Amniotic epithelial cell (primary cell): ENCODE data around the gene MYMK.

Source experiments
- DNase-seq: peaks from one replicate; pipeline ENCODE4 v3.0.0-alpha.2; 2010; ENCODE audit warnings: low read depth

The MYMK gene

GRCh38 chr9:133518706-133519449, 5.9 kb downstream of the MYMK start:
- no peak for DNase-seq

DNA sequence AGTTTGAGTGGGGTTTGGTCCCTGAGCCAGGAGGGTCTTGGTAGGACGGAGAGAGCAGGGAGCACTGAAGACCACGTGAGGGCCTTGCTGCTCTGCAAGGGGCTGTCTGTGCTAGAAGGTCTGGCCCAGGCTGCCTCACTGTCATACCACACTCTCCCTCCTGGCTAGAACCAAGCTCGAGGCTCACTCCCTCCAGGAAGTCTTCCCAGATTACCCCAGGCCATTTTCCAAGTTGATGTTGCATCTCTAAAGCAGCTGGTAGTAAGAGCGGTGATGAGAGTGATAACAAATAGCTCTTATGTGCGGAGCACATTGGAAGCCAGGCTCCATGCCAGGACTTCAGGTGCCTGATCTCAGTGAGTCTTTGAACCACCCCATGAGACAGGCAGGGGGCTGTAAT, 6.6 kb downstream of the MYMK start:
- no peak for DNase-seq

DNA sequence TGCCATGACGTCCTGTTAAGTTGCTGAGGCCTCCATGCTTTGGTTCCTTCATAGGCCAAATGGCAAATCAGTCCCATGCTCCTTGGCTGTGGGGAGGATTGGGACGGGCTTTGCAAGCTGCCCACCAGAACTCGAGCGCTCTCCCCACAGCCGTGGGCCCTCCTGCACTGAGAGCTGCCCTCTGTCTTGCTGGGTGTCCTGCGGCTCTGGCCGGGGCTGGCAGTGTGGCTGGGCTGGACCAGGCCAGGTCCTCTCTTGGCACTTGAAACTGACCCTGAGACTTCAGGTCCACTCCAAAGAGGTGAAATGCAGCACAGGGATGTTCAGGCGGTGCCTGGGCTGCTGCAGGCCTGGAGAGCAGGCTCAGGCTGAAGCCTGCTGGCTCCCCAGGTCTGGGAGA, 7.0 kb downstream of the MYMK start:
- no peak for DNase-seq

GRCh38 chr9:133516961-133517350, 7.8 kb downstream of the MYMK start:
- no peak for DNase-seq

- no peak for DNase-seq
These were observed 8.4 kb downstream of the MYMK start for GRCh38 chr9:133516256-133516960.

- no peak for DNase-seq
These were observed 9.0 kb downstream of the MYMK start for GRCh38 chr9:133515615-133516255.

DNA sequence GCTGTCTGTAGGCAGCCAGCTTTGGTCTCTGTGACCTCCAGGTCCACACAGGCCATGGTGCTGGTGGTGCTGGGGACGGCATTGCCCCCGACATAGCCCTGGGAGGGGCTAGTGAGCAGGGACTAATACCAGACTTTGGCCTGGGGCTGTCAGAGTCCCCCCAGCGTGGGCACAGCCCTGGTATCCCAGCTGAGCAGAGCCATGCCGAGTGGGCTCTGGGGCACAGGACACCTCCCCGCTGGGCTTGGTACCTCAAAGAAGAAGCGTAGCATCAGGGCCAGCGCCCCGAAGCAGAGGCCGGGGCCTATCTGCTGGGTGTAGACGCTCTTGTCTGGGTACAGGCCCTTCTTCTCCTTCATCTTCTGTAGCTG, 9.5 kb downstream of the MYMK start:
- no peak for DNase-seq

DNA sequence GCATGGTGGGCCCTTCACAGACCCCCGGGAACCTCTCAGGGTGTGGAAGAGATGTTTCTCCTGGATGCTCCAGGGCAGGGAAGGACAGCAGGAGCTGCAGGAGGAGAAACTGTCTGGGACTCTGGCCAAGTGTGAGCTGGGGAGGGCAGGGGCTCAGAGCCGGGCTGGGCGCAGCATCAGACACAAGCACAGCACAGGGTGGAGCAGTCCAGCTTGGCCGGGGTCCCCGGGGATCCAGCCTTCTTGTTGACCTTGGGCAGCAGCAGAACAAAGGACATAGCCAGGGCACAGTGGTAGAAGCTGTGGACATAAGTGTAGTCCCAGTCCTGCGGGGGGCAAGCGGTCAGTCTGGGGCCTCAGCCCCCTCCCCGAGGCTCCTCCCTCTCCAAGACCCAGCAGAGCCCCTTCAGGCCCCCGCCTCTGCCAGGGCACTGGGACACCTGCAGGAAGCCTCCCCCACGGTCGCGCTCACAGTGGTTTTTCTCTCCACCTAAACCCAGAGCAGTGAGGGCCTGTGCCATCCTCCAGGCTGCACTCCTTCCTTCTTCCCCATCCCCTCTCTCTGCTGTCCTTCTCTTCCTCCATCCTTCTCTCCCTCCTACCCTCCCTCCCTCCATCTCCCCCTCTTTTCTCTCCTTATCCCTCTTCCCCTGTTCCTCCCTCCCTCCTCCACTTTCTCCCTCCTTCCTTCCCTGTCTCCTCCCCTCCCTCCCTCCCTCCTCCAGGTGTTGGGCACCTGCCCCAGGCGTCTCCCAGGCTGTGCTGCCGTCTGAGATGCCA, 10.1 kb downstream of the MYMK start:
- no peak for DNase-seq

DNA sequence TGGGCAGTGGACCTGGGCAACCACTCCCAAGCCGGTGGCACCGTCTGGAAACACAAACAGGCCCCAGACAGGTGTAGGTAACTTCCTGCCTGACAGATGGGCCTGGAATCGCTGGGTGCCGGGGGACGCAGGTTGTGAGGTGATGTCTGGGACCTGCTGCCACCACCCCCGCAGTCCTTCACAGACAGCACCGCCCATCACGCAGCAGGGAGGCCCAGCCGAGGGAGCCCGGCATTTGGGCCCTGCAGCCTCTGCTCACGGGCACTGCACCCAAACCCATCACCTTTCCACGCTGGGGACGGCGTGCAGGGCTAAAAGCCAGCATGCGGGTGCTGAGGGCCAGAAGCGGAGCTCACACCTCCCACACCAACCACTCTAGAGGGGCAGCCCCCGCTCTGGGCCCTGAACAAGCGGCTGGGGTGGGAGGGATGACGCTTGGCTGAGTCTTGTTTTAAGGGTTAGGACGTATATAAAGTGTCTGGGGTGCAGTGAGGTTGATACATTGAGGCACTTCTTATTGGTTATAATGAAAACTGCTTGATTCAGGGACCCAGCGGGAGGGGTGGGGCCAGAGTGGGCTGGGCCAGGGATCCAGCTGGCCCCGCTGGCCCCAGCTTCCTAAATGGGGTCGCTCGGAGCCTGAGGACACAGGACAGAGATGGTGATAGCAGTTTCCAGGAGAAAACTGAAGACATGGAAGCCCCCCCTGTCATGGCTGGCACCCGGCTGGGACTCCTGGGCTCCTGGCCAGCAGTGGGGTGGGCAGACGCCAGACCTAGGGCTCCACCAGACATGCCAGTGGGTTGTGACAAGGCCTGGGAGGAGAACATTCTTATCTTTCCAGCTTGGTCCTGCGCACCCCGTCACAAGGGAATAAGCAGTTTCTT, 11.3 kb downstream of the MYMK start:
- DNase-seq: no peak

DNA sequence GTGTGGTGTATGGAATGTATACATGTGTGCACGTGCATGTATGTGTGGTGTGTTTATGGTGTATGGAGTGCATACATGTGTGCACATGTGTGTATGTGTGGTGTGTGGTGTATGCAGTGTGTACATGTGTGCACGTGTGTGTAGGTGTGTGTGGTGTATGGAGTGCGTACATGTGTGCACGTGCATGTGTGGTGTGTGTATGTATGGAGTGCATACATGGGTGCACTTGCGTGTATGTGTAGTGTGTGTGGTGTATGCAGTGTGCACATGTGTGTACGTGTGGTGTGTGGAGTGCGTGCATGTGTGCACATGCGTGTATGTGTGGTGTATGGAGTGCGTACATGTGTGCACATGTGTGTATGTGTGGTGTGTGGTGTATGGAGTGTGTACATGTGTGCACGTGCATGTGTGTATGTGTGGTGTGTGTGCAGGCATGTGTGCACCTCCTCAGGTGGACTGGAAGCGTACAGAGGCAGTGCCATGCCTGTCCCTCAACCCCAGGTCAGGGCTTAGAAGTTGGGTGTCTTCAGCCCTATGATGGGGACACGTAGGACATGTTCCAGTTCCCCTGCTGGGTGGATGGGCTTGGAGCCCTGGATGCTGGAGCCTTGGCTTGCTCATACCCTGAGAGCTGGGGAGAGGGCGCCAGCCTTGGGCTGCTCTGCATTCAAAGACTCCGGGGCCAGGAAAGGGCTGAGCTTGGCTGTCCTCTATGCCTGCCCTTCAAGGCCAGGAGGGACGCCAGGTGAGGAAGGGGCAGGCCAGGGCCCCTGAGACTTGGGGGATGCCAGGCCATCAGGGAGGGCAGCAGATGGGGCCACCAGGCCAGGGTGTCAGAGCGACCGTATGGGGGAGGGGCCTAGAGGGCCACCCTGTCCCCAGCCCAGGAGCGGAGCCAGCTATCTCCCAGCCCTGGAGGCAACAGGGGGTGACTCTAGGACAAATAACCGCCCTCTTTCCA, 12.2 kb downstream of the MYMK start:
- DNase-seq: no peak

- DNase-seq: no peak
These were observed 13.2 kb downstream of the MYMK start for GRCh38 chr9:133511607-133512006.

GRCh38 chr9:133510926-133511505, 13.7 kb downstream of the MYMK start:
- no peak for DNase-seq

DNA sequence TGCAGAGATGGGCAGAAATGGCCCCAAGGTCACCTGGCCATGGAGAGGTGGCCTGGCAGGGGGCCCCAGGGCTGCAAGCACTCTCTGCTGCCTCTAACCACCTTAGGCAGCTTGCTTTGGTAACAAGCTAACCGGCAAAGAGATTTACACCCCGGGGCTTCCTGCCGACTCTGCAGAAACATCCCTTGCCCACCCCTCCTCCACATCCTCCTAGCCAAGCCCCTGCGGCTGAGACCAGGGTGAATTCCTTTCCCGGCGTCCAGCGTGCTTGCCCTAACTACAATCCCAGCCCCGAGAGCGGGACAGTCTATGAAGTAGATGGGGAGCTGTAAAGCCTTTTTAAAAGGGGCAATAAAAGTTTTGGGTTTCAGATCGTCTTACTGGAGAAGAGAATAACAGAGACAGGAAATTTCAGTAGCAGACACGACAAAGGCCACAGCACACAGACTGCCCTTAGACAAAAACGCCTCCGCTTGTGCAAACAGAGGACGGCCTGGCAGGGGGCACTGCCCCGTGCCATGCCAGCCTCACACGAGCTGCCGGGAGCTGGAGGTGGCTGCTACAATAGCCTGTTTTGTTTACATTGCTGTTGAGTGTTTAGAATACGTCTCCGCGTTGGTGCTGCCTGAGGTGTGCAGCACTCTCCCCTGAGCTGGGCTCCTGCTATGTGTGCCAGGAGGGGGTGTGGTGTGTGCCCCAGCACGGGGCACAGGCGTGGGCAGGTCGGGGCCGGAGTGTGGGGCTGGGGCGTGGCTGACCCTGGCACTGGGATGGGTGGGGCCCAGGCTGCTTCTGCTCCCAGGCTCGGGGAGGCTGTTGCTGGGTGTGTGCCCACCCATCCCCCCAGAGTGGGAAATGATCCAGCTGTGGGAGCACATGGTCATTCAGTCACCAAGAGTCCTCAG, 15.3 kb downstream of the MYMK start:
- DNase-seq: no peak

DNA sequence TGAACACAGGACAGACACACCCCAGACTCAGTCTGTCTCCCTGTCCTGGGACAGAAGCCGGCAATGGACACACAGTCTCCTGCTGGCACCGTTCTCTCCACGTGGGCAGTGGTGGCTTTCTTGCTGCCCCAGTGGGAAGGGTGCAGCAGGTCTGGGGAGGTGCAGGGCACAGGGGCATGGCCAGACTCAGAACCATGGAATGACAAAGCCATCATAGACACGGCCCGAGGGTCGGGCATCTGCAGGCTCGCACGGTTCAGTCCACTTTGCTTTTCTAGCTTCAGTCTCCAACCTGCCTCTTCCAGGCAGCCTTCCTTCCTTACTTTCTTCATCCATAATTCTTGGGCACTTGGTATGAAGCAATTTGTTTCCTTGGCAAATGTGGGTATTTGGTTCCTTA, 16.7 kb downstream of the MYMK start:
- DNase-seq: no peak

DNA sequence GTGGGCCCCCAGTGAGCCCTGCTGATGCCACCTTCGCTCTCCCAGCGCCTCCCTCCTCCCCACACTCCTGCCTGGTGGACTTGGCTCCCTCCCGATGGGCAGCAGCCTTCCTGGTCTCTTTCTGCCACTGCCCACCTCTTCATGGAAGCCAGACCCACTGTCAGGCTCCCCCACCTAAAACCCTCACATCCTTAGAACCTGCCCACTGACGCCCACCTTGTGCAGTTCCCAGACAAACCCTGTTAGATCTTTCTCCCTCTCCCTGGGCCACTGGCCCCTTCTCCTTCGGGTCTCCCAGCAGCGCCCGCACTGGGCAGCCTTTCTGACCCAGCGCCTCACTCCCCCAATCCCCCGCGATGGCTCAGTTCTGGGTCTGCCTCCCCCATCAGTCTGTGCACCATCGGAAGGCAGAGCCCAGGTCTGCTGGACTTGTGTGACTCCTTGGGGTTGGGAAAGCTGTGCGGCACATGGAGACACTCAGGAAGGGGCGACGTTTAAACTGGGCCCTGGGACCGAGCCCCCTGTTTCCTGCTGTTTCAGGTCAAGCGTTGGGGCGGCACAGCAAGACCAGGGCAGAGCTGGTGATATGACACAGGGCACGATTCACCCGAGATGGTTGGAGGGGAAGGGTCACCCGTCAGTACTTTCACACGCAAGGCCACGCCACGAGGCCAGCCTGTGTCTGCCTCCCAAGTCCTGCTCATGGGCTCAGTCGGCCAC, 17.4 kb downstream of the MYMK start:
- DNase-seq: no peak

DNA sequence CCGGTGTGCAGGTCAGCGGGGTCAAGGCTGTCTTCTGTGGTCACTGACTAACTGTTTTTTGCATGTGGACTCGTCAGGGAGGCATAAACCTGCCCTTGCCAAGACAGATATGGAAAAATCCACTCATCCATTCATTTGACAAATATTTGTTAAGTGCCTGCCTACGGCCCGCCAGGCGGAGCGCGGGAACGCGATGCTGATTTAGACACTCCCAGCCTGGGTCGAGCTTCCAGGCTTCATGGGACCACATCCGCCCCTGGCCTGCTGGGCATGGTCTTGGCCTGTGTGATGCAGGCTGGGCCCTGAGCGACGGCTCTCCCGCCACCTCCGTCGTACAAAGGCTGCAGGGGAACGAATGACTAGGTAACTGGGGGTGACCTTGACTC, 18.1 kb downstream of the MYMK start:
- DNase-seq: peak; percentile 96

- DNase-seq: peak; percentile 47
These were observed 18.7 kb downstream of the MYMK start for GRCh38 chr9:133505901-133506652.
